ENCODE measurements around the gene TMEM87B. TPM values are rescaled to one million over a fixed set of nuclear protein-coding genes. Genes with fewer than 3 reads are reported as not detected.

The TMEM87B gene
- total RNA-seq, 1 experiment from 2014 or later: 10.6 TPM

GRCh38 chr2:112020561-112020960 lies 34.5 kb upstream of the TMEM87B start (continued):
- no peak for TF ChIP-seq ZMAT4 (CRISPR knock-in tag; IDR thresholded peaks at IDR 0.05)

- Mint-ChIP-seq H3K36me3 (peaks cover 6% of the 10 kb centered on the region), H3K27me3 (ENCODE audit: low read depth) (no peaks in the 10 kb centered on the region), H3K9me3 (peaks cover 5% of the 10 kb centered on the region), H3K4me3 (no peak overlapping the region), H3K27ac (no peak overlapping the region), H3K4me1 (peaks cover 6% of the 10 kb centered on the region)
- POLR2A ChIA-PET: no interaction called here
- CTCF ChIA-PET: interaction anchor here (0.6 to 1.9 kb wide), 7 partner anchors 10 to 162 kb away, joined by 3 to 8 read pairs (median 4); no protein-coding TSS in a partner anchor
- DNase-seq (ENCODE audit: low spot score) (no peak), ATAC-seq (no peak)
- no peak for TF ChIP-seq NFE2L1 (CRISPR knock-in tag; IDR thresholded peaks at IDR 0.05)
- TF ChIP-seq JUN (CRISPR knock-in tag; IDR thresholded peaks at IDR 0.05): no peak
- no peak for TF ChIP-seq NR1H2 (CRISPR knock-in tag; IDR thresholded peaks at IDR 0.05)
- no peak for TF ChIP-seq NR2C2 (CRISPR knock-in tag; IDR thresholded peaks at IDR 0.05)
- no peak for TF ChIP-seq TP53 (CRISPR knock-in tag; IDR thresholded peaks at IDR 0.05)
- TF ChIP-seq ZNF281 (CRISPR knock-in tag; IDR thresholded peaks at IDR 0.05): no peak
- no peak for TF ChIP-seq AFF4 (CRISPR knock-in tag; IDR thresholded peaks at IDR 0.05; ENCODE audit: borderline replicate concordance)
- no peak for TF ChIP-seq ZNF232 (CRISPR knock-in tag; IDR thresholded peaks at IDR 0.05)
- TF ChIP-seq USF1 (CRISPR knock-in tag; IDR thresholded peaks at IDR 0.05): no peak
- no peak for TF ChIP-seq SMAD4 (CRISPR knock-in tag; IDR thresholded peaks at IDR 0.05)
- TF ChIP-seq TEAD1 (CRISPR knock-in tag; IDR thresholded peaks at IDR 0.05): no peak
- no peak for TF ChIP-seq MLX (CRISPR knock-in tag; IDR thresholded peaks at IDR 0.05)
- TF ChIP-seq MXD4 (CRISPR knock-in tag; IDR thresholded peaks at IDR 0.05; ENCODE audit: borderline replicate concordance): no peak
- no peak for TF ChIP-seq ZNF425 (CRISPR knock-in tag; conservative IDR thresholded peaks at IDR 0.05)
- TF ChIP-seq OVOL2 (CRISPR knock-in tag; IDR thresholded peaks at IDR 0.05; ENCODE audit: borderline replicate concordance): no peak
- TF ChIP-seq USF2 (CRISPR knock-in tag; IDR thresholded peaks at IDR 0.05): no peak
- no peak for TF ChIP-seq ZNF138 (CRISPR knock-in tag; conservative IDR thresholded peaks at IDR 0.05)
- no peak for TF ChIP-seq SOX15 (CRISPR knock-in tag; IDR thresholded peaks at IDR 0.05)
- TF ChIP-seq ZNF317 (CRISPR knock-in tag; IDR thresholded peaks at IDR 0.05; ENCODE audit: borderline replicate concordance, low read depth): no peak
- TF ChIP-seq TCF7 (CRISPR knock-in tag; IDR thresholded peaks at IDR 0.05; ENCODE audit: low read depth): no peak
Observed at GRCh38 chr2:112021290-112021689, 33.8 kb upstream of the TMEM87B start.
